ENCODE data around the gene C11orf68.

C11orf68 gene

DNA sequence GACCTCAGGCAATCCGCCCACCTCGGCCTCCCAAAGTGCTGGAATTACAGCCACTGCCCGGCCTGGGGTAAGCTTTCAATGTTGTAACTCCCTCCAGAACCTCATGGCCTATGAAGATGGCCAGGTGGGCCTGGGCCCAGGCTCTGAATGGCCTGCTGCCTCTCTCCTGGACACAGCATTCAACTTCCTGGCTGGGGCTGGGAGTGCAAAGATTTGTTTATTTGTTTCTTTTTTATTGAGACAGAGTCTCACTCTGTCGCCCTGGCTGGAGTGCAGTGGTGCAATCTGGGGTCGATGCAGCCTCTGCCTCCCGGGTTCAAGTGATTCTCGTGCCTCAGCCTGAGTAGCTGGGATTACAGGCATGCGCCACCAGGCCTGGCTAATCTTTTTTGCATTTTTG lies 25.9 kb upstream of the C11orf68 start:
- no peak overlapping the region for H3K4me3 ChIP-seq (ENCODE audit: low read depth, low read length)
- ChIA-PET POLR2A (interaction anchor here (1.3 kb wide), 1 partner anchor 56 kb away, joined by 3 read pairs; the partner anchor contains the start of gene FIBP), CTCF (interaction anchor here (0.7 kb wide), 1 partner anchor 121 kb away, joined by 3 read pairs; no protein-coding TSS in a partner anchor)
- TF ChIP-seq, protein P1, sequence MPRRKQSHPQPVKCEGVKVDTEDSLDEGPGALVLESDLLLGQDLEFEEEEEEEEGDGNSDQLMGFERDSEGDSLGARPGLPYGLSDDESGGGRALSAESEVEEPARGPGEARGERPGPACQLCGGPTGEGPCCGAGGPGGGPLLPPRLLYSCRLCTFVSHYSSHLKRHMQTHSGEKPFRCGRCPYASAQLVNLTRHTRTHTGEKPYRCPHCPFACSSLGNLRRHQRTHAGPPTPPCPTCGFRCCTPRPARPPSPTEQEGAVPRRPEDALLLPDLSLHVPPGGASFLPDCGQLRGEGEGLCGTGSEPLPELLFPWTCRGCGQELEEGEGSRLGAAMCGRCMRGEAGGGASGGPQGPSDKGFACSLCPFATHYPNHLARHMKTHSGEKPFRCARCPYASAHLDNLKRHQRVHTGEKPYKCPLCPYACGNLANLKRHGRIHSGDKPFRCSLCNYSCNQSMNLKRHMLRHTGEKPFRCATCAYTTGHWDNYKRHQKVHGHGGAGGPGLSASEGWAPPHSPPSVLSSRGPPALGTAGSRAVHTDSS (tag by site-specific recombination; IDR thresholded peaks at IDR 0.05) = no peak
- TF ChIP-seq, protein P2, sequence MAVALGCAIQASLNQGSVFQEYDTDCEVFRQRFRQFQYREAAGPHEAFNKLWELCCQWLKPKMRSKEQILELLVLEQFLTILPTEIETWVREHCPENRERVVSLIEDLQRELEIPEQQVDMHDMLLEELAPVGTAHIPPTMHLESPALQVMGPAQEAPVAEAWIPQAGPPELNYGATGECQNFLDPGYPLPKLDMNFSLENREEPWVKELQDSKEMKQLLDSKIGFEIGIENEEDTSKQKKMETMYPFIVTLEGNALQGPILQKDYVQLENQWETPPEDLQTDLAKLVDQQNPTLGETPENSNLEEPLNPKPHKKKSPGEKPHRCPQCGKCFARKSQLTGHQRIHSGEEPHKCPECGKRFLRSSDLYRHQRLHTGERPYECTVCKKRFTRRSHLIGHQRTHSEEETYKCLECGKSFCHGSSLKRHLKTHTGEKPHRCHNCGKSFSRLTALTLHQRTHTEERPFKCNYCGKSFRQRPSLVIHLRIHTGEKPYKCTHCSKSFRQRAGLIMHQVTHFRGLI (tag by site-specific recombination; IDR thresholded peaks at IDR 0.05) = no peak
- TF ChIP-seq ZNF830 (tag by site-specific recombination; IDR thresholded peaks at IDR 0.05; ENCODE audit: low read depth) = no peak
- no peak for TF ChIP-seq ZNF121 (tag by site-specific recombination; IDR thresholded peaks at IDR 0.05)
- no peak for TF ChIP-seq ZFP41 (tag by site-specific recombination; IDR thresholded peaks at IDR 0.05; ENCODE audit: borderline replicate concordance)
- TF ChIP-seq ZNF248 (tag by site-specific recombination; IDR thresholded peaks at IDR 0.05) = no peak
- TF ChIP-seq, protein P3, sequence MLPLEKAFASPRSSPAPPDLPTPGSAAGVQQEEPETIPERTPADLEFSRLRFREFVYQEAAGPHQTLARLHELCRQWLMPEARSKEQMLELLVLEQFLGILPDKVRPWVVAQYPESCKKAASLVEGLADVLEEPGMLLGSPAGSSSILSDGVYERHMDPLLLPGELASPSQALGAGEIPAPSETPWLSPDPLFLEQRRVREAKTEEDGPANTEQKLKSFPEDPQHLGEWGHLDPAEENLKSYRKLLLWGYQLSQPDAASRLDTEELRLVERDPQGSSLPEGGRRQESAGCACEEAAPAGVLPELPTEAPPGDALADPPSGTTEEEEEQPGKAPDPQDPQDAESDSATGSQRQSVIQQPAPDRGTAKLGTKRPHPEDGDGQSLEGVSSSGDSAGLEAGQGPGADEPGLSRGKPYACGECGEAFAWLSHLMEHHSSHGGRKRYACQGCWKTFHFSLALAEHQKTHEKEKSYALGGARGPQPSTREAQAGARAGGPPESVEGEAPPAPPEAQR (tag by site-specific recombination; IDR thresholded peaks at IDR 0.05) = no peak
- no peak for TF ChIP-seq ZNF2 (tag by site-specific recombination; IDR thresholded peaks at IDR 0.05)
- no peak for TF ChIP-seq ZNF292 (tag by site-specific recombination; IDR thresholded peaks at IDR 0.05; ENCODE audit: borderline replicate concordance, low read depth)
- TF ChIP-seq ZNF24 (tag by site-specific recombination; IDR thresholded peaks at IDR 0.05) = no peak
- TF ChIP-seq ZNF529 (tag by site-specific recombination; IDR thresholded peaks at IDR 0.05; ENCODE audit: insufficient replicate concordance) = no peak
- no peak for TF ChIP-seq ZNF10 (tag by site-specific recombination; IDR thresholded peaks at IDR 0.05)
- TF ChIP-seq, protein P4, sequence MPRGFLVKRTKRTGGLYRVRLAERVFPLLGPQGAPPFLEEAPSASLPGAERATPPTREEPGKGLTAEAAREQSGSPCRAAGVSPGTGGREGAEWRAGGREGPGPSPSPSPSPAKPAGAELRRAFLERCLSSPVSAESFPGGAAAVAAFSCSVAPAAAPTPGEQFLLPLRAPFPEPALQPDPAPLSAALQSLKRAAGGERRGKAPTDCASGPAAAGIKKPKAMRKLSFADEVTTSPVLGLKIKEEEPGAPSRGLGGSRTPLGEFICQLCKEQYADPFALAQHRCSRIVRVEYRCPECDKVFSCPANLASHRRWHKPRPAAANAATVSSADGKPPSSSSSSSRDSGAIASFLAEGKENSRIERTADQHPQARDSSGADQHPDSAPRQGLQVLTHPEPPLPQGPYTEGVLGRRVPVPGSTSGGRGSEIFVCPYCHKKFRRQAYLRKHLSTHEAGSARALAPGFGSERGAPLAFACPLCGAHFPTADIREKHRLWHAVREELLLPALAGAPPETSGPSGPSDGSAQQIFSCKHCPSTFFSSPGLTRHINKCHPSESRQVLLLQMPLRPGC (tag by site-specific recombination; IDR thresholded peaks at IDR 0.05) = no peak
- no peak for TF ChIP-seq ZNF350 (tag by site-specific recombination; IDR thresholded peaks at IDR 0.05)
- no peak for TF ChIP-seq ZNF133 (tag by site-specific recombination; IDR thresholded peaks at IDR 0.05)
- no peak for TF ChIP-seq ZNF366 (tag by site-specific recombination; conservative IDR thresholded peaks at IDR 0.05)
- no peak for TF ChIP-seq ZNF223 (tag by site-specific recombination; IDR thresholded peaks at IDR 0.05)
- no peak for TF ChIP-seq ZNF175 (tag by site-specific recombination; IDR thresholded peaks at IDR 0.05)
- no peak overlapping the region for H3K27ac ChIP-seq (ENCODE audit: extremely low read depth, low read depth, low read length)
- H3K36me3 ChIP-seq (ENCODE audit: control insufficient read depth in 2 of 2, insufficient read depth in 1 of 2, low read length in 2 of 2) = no peaks in the 10 kb centered on the region
- H3K9me3 ChIP-seq (ENCODE audit: control insufficient read depth, insufficient read depth, low read depth, low read length) = no peaks in the 10 kb centered on the region
- no peaks in the 10 kb centered on the region for H3K4me1 ChIP-seq (ENCODE audit: control insufficient read depth, insufficient read depth, low read length)

DNA sequence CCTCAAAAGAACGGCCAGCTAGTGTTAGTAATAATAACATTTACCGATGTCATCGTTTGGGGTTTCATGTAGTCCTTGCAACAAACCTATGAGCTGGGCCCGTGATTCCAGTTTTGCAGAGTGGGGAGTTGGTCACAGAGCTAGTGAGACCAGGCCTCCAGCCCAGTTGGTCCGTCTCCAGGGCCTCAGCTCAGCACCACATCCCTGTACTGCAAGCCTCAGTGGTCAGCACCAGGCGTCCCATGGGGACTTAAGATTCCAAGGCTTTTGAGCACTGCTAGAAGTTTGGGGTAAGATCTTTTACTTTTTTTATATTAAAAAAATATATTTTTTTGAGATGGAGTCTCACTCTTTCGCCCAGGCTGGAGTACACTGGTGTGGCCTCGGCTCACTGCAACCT lies 25.3 kb upstream of the C11orf68 start:
- no peak for TF ChIP-seq KLF7 (tag by site-specific recombination; IDR thresholded peaks at IDR 0.05; ENCODE audit: borderline replicate concordance)
- TF ChIP-seq SP3 (tag by site-specific recombination; IDR thresholded peaks at IDR 0.05) = no peak
- no peak for TF ChIP-seq ZSCAN23 (tag by site-specific recombination; IDR thresholded peaks at IDR 0.05)
- TF ChIP-seq, protein P5, sequence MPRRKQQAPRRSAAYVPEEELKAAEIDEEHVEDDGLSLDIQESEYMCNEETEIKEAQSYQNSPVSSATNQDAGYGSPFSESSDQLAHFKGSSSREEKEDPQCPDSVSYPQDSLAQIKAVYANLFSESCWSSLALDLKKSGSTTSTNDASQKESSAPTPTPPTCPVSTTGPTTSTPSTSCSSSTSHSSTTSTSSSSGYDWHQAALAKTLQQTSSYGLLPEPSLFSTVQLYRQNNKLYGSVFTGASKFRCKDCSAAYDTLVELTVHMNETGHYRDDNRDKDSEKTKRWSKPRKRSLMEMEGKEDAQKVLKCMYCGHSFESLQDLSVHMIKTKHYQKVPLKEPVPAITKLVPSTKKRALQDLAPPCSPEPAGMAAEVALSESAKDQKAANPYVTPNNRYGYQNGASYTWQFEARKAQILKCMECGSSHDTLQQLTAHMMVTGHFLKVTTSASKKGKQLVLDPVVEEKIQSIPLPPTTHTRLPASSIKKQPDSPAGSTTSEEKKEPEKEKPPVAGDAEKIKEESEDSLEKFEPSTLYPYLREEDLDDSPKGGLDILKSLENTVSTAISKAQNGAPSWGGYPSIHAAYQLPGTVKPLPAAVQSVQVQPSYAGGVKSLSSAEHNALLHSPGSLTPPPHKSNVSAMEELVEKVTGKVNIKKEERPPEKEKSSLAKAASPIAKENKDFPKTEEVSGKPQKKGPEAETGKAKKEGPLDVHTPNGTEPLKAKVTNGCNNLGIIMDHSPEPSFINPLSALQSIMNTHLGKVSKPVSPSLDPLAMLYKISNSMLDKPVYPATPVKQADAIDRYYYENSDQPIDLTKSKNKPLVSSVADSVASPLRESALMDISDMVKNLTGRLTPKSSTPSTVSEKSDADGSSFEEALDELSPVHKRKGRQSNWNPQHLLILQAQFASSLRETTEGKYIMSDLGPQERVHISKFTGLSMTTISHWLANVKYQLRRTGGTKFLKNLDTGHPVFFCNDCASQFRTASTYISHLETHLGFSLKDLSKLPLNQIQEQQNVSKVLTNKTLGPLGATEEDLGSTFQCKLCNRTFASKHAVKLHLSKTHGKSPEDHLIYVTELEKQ (tag by site-specific recombination; IDR thresholded peaks at IDR 0.05; ENCODE audit: borderline replicate concordance) = no peak
- TF ChIP-seq ZNF658 (tag by site-specific recombination; IDR thresholded peaks at IDR 0.05) = no peak
- no peak for TF ChIP-seq ZNF521 (tag by site-specific recombination; IDR thresholded peaks at IDR 0.05)
- H3K27ac ChIP-seq (ENCODE audit: extremely low read depth, low read depth, low read length) = no peak overlapping the region
- no peaks in the 10 kb centered on the region for H3K4me1 ChIP-seq (ENCODE audit: control insufficient read depth, insufficient read depth, low read length)
- no peak overlapping the region for H3K4me3 ChIP-seq (ENCODE audit: low read depth, low read length)
- POLR2A ChIA-PET = interaction anchor here (1.3 kb wide), 1 partner anchor 56 kb away, joined by 3 read pairs; the partner anchor contains the start of gene FIBP
- H3K36me3 ChIP-seq (ENCODE audit: control insufficient read depth in 2 of 2, insufficient read depth in 1 of 2, low read length in 2 of 2) = no peaks in the 10 kb centered on the region
- CTCF ChIA-PET = no interaction called here
- no peaks in the 10 kb centered on the region for H3K9me3 ChIP-seq (ENCODE audit: control insufficient read depth, insufficient read depth, low read depth, low read length)

All from HEK293 (cell line).